ENCODE data around the gene WSB1. TPM values are rescaled to one million over a fixed set of nuclear protein-coding genes. Genes with fewer than 3 reads are reported as not detected.
A peak's percentile ranks its signal among the peaks of the same experiment; 100 is the strongest.

The WSB1 gene
- total and polyA plus RNA-seq, 9 of the 15 experiments (the other 6 are each of a cell fraction or from before 2014, with no cell fraction given) = 22.8 to 229 (median 81.1) TPM

DNA sequence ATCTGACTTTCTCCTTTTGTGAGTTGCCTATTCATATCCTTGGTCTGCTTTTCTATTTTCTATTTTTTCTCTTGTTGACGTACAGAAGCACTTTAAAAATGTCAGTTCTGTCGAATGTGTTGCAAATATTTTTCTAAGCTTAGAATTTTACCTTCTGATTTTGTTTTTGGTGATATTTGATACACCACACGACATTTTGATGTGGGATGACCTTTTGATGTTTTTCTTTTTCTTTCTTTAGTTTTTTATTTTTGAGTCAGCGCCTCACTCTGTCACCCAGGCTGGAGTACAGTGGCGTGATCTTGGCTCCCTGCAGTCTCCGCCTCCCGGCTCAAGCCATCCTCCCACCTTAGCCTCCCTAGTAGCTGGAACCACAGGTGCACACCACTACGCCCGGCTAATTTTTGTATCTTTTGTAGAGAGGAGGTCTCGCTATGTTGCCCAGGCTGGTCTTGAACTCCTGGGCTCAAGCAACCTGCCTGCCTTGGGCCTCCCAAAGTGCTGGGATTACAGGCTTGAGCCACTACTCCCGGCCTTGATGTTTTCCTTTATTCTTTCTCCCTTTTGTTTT, 39.6 kb downstream of the WSB1 start (continued):
- TF ChIP-seq MYBL2 (IDR thresholded peaks at IDR 0.05; ENCODE audit: low read depth) = peak; percentile 50; the same call in 1 of the 2 replicates
- no peak for TF ChIP-seq MYBL2 (CRISPR knock-in tag; IDR thresholded peaks at IDR 0.05; ENCODE audit: borderline replicate concordance)
- TF ChIP-seq CEBPB (tag; IDR thresholded peaks at IDR 0.05) = no peak
- no peak for TF ChIP-seq RFX1 (IDR thresholded peaks at IDR 0.05)
- TF ChIP-seq ZNF668 (CRISPR knock-in tag; IDR thresholded peaks at IDR 0.05) = no peak
- TF ChIP-seq ZNF197 (CRISPR knock-in tag; IDR thresholded peaks at IDR 0.05; ENCODE audit: low read depth) = no peak
- TF ChIP-seq BCOR (IDR thresholded peaks at IDR 0.05) = peak; percentile 7; the same call in 1 of the 2 replicates
- no peak for TF ChIP-seq CREBBP (IDR thresholded peaks at IDR 0.05; ENCODE audit: low read depth, low read length)
- TF ChIP-seq MEF2A (IDR thresholded peaks at IDR 0.05; ENCODE audit: control insufficient read depth, low read depth, low read length) = no peak
- no peak for TF ChIP-seq PHTF2 (CRISPR knock-in tag; IDR thresholded peaks at IDR 0.05)
- peak; percentile 38 for TF ChIP-seq ZBTB40 (IDR thresholded peaks at IDR 0.05)
- no peak for TF ChIP-seq ZBTB40 (CRISPR knock-in tag; IDR thresholded peaks at IDR 0.05)
- TF ChIP-seq, protein P1, sequence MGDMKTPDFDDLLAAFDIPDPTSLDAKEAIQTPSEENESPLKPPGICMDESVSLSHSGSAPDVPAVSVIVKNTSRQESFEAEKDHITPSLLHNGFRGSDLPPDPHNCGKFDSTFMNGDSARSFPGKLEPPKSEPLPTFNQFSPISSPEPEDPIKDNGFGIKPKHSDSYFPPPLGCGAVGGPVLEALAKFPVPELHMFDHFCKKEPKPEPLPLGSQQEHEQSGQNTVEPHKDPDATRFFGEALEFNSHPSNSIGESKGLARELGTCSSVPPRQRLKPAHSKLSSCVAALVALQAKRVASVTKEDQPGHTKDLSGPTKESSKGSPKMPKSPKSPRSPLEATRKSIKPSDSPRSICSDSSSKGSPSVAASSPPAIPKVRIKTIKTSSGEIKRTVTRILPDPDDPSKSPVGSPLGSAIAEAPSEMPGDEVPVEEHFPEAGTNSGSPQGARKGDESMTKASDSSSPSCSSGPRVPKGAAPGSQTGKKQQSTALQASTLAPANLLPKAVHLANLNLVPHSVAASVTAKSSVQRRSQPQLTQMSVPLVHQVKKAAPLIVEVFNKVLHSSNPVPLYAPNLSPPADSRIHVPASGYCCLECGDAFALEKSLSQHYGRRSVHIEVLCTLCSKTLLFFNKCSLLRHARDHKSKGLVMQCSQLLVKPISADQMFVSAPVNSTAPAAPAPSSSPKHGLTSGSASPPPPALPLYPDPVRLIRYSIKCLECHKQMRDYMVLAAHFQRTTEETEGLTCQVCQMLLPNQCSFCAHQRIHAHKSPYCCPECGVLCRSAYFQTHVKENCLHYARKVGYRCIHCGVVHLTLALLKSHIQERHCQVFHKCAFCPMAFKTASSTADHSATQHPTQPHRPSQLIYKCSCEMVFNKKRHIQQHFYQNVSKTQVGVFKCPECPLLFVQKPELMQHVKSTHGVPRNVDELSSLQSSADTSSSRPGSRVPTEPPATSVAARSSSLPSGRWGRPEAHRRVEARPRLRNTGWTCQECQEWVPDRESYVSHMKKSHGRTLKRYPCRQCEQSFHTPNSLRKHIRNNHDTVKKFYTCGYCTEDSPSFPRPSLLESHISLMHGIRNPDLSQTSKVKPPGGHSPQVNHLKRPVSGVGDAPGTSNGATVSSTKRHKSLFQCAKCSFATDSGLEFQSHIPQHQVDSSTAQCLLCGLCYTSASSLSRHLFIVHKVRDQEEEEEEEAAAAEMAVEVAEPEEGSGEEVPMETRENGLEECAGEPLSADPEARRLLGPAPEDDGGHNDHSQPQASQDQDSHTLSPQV (IDR thresholded peaks at IDR 0.05) = peak; percentile 75; the same call in 1 of the 2 replicates
- no peak for TF ChIP-seq NCOR1 (IDR thresholded peaks at IDR 0.05)
- no peak for TF ChIP-seq NR0B1 (IDR thresholded peaks at IDR 0.05; ENCODE audit: partially characterized antibody)
